ENCODE data around the gene OGDH. TPM values are rescaled to one million over a fixed set of nuclear protein-coding genes. Genes with fewer than 3 reads are reported as not detected.

Gene OGDH
- total RNA-seq, 1 donor from 2014 or later, result 45.0 TPM

DNA sequence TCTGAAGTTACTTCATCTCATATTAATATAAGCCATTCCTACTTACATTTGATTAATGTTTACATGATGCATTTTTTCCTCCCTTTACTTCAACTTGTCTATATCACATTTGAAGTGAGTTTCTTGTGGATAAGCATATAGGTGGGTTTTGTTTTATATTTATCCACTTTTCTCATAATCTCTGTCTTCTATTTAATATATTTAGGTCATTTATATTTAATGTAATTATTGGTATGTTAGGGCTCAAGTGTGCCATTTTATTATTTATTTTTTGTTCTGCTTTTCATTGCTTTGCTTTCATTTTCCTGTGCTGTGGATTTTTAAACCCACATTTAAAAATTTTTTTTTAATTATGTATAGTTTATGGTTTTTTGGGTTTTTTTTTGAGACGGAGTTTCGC lies 54.8 kb downstream of the OGDH start:
- H3K36me3 ChIP-seq (ENCODE audit: control insufficient read depth, insufficient read depth, low read length), result peaks cover 12% of the 10 kb centered on the region
- no peak for FAIRE-seq
- H3K4me3 ChIP-seq (ENCODE audit: low read depth, low read length), result no peak overlapping the region
- H3K27me3 ChIP-seq (ENCODE audit: control insufficient read depth, insufficient read depth, low read length), result no peaks in the 10 kb centered on the region
- TF ChIP-seq CTCF (IDR thresholded peaks at IDR 0.05; ENCODE audit: insufficient read depth, low read length, severe bottlenecking), result no peak
- no peak for DNase-seq (ENCODE audit: low read depth)

DNA sequence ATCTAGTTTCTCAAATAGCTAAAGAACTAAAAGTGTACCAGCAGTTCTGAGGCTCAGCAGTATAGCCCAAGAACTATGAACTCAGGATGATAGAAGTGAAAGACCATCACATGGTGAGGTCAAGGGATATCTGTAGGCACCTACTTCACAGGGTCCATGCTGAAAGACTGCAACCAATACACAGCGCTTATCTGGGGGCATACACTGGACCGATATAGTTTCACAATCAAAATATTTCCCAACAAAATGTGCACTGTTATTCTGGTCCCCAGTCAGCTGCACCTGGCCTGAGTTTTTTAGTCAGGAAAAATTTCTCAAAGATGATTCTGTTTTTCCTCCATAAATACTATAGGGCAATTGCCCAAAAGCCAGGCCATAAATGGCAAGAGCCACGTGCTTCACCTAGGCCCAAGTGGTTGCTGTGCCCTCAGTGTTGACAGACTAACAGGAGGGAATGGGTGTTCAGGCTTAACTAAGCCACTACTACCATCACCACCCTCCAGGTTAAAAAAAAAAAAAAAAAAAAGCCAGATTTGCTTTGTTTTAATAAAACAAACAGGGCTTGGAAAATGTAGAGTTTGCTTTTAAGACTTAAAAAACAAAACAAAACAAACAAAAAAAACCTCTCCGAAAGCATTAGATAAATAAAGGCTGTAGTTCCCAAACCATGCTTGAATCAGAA lies 58.5 kb downstream of the OGDH start:
- no peak for DNase-seq (ENCODE audit: low read depth)
- peaks cover 11% of the 10 kb centered on the region for H3K36me3 ChIP-seq (ENCODE audit: control insufficient read depth, insufficient read depth, low read length)

GRCh38 chr7:44665531-44666213 lies 59.2 kb downstream of the OGDH start:
- no peaks in the 10 kb centered on the region for H3K27me3 ChIP-seq (ENCODE audit: control insufficient read depth, insufficient read depth, low read length)
- DNase-seq (ENCODE audit: low read depth), result peak; percentile 55
- no peak overlapping the region for H3K4me3 ChIP-seq (ENCODE audit: low read depth, low read length)
- peaks cover 10% of the 10 kb centered on the region for H3K36me3 ChIP-seq (ENCODE audit: control insufficient read depth, insufficient read depth, low read length)
- TF ChIP-seq CTCF (IDR thresholded peaks at IDR 0.05; ENCODE audit: insufficient read depth, low read length, severe bottlenecking), result no peak
- peak; percentile 91 for FAIRE-seq

More for the DNA sequence above, 58.5 kb downstream of the OGDH start:
- TF ChIP-seq CTCF (IDR thresholded peaks at IDR 0.05; ENCODE audit: insufficient read depth, low read length, severe bottlenecking), result no peak
- H3K4me3 ChIP-seq (ENCODE audit: low read depth, low read length), result no peak overlapping the region
- FAIRE-seq, result no peak
- H3K27me3 ChIP-seq (ENCODE audit: control insufficient read depth, insufficient read depth, low read length), result no peaks in the 10 kb centered on the region

DNA sequence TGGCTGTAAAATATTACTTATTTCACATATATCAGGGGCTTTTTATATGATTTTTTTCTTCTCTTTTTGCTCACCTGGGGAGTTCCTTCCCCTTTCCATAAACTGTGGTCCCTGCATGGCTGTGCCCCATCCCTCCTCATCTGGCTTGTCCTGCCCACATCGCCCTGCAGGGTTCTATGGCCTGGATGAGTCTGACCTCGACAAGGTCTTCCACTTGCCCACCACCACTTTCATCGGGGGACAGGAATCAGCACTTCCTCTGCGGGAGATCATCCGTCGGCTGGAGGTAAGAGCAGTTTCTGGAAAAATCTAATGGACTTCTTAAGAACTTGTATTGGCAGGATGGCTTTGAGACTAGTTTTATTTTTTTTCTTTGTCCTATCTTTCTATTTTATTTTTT lies 60.1 kb downstream of the OGDH start:
- Histone ChIP-seq H3K27me3 (ENCODE audit: control insufficient read depth, insufficient read depth, low read length) (no peaks in the 10 kb centered on the region), H3K4me3 (ENCODE audit: low read depth, low read length) (no peak overlapping the region), H3K36me3 (ENCODE audit: control insufficient read depth, insufficient read depth, low read length) (peaks cover 7% of the 10 kb centered on the region)
- FAIRE-seq, result no peak
- TF ChIP-seq CTCF (IDR thresholded peaks at IDR 0.05; ENCODE audit: insufficient read depth, low read length, severe bottlenecking), result no peak
- no peak for DNase-seq (ENCODE audit: low read depth)

DNA sequence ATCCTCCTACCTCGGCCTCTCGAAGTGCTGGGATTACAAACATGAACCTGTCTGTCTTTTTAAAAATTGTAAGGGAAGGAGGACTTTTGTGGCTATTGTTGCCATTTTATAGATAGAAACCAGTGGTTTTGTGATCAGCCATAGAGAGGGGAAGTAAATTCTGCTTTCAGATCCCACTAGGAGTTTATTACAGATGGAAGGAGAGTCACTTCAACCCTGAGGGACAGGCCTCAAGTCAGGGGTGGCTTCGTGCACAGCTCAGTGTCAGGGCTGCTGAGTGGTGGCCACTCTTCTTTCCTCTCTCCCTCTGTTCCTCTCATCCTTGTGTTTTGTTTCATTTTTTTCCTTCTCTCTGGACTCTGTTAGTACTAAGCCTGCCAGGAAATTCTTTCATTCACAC lies 60.8 kb downstream of the OGDH start:
- TF ChIP-seq CTCF (IDR thresholded peaks at IDR 0.05; ENCODE audit: insufficient read depth, low read length, severe bottlenecking), result no peak
- FAIRE-seq, result no peak
- DNase-seq (ENCODE audit: low read depth), result no peak
- H3K4me3 ChIP-seq (ENCODE audit: low read depth, low read length), result no peak overlapping the region
- H3K36me3 ChIP-seq (ENCODE audit: control insufficient read depth, insufficient read depth, low read length), result peaks cover 7% of the 10 kb centered on the region
- no peaks in the 10 kb centered on the region for H3K27me3 ChIP-seq (ENCODE audit: control insufficient read depth, insufficient read depth, low read length)

Data from bronchial epithelial cell (primary cell).